H1 (cell line): ENCODE data around the gene SAE1. TPM values are rescaled to one million over a fixed set of nuclear protein-coding genes. Genes with fewer than 3 reads are reported as not detected.

Experiments used
- CTCF ChIA-PET: fragments of 300-600 bp; sonication (Branson Sonifier 250); formaldehyde crosslinking; loops from one replicate; lab custom pipeline; 2021; ENCODE audit not compliant: partially characterized antibody; lab: Charles Lee
- POLR2A ChIA-PET: fragments of 300-600 bp; sonication (Branson Sonifier 250); formaldehyde crosslinking; loops from one replicate; lab custom pipeline; 2021; ENCODE audit warnings: inconsistent platforms; ENCODE audit not compliant: partially characterized antibody; lab: Charles Lee
- DNase-seq, 2 experiments: peaks; one replicate each; pipeline versions ENCODE4 v3.0.0 to v3.0.0-alpha.2; 2010 to 2022; ENCODE audit warnings: low spot score in 2 of 2, low read depth in 1 of 2, mixed read lengths in 1 of 2
- FAIRE-seq: peaks from 2 replicates; lab custom pipeline; 2011; peaks lifted over from hg19 to GRCh38; lab: Jason Lieb, UNC
- H2AFZ ChIP-seq: 2 replicates; pipeline ENCODE4 v1.8.1; 2012; ENCODE audit warnings: low read length, inconsistent platforms
- H2AK5ac ChIP-seq: 2 replicates; pipeline ENCODE4 v1.6.1; 2013; ENCODE audit warnings: low read depth, low read length
- H2BK120ac ChIP-seq: replicated peaks from 2 replicates; pipeline ENCODE3; 2013; ENCODE audit warnings: low read depth, low read length, inconsistent platforms
- H2BK12ac ChIP-seq: 2 replicates; pipeline ENCODE4 v1.6.1; 2013; ENCODE audit warnings: low read depth, low read length
- H2BK15ac ChIP-seq: 2 replicates; pipeline ENCODE4 v1.6.1; 2013; ENCODE audit warnings: low read length
- H2BK20ac ChIP-seq: 2 replicates; pipeline ENCODE4 v1.6.1; 2013; ENCODE audit warnings: low read length
- H2BK5ac ChIP-seq: 2 replicates; pipeline ENCODE4 v1.6.1; 2013; ENCODE audit warnings: low read depth, low read length
- H3K14ac ChIP-seq: 2 replicates; pipeline ENCODE4 v1.6.1; 2013; ENCODE audit warnings: inconsistent platforms; ENCODE audit not compliant: insufficient read length
- H3K18ac ChIP-seq: 2 replicates; pipeline ENCODE4 v1.6.1; 2013; ENCODE audit warnings: low read length; ENCODE audit errors: extremely low read depth
- H3K23ac ChIP-seq: 2 replicates; pipeline ENCODE4 v1.6.1; 2013; ENCODE audit warnings: inconsistent platforms; ENCODE audit not compliant: insufficient read length
- H3K23me2 ChIP-seq: 2 replicates; pipeline ENCODE4 v1.6.1; 2013; ENCODE audit warnings: low read depth, low read length
- H3K27ac ChIP-seq: 2 replicates; pipeline ENCODE4 v1.6.1; 2011; ENCODE audit warnings: low read depth, low read length, inconsistent platforms
- H3K27me3 ChIP-seq, 4 experiments: replicated peaks in 1 of 4; 1 replicate in 1 of 4; 2 replicates in 3 of 4; pipeline versions ENCODE4 v1.6.1 to v1.8.1; 2011 to 2013; ENCODE audit warnings: low read length in 3 of 4, mild to moderate bottlenecking in 3 of 4, inconsistent platforms in 2 of 4, mixed read lengths in 2 of 4, moderate library complexity in 1 of 4; ENCODE audit not compliant: control insufficient read depth in 3 of 4, insufficient read depth in 3 of 4; ENCODE audit errors: extremely low read depth in 1 of 4
- H3K36me3 ChIP-seq, 4 experiments: 2 replicates each; pipeline versions ENCODE4 v1.6.1 to v1.8.1; 2011 to 2013; ENCODE audit warnings: mild to moderate bottlenecking in 4 of 4, low read length in 3 of 4, moderate library complexity in 2 of 4, control low read depth in 1 of 4, inconsistent platforms in 1 of 4; ENCODE audit not compliant: insufficient read depth in 4 of 4, control insufficient read depth in 2 of 4
- H3K4ac ChIP-seq: replicated peaks from 2 replicates; pipeline ENCODE3; 2013; ENCODE audit warnings: low read length, low read depth, mixed read lengths, inconsistent platforms; ENCODE audit not compliant: insufficient read length
- H3K4me1 ChIP-seq, 4 experiments: replicated peaks in 1 of 4; 1 replicate in 1 of 4; 2 replicates in 3 of 4; pipeline versions ENCODE4 v1.6.1 to v1.8.1; 2011 to 2013; ENCODE audit warnings: low read length in 3 of 4, inconsistent platforms in 2 of 4, mixed read lengths in 1 of 4; ENCODE audit not compliant: insufficient read depth in 4 of 4, control insufficient read depth in 3 of 4
- H3K4me2 ChIP-seq, 2 experiments: 2 replicates each; pipeline versions ENCODE4 v1.6.1 to v1.8.1; 2011 to 2013; ENCODE audit warnings: low read depth in 2 of 2, low read length in 2 of 2, control low read depth in 1 of 2, inconsistent platforms in 1 of 2, mild to moderate bottlenecking in 1 of 2; ENCODE audit not compliant: insufficient read depth in 1 of 2
- H3K4me3 ChIP-seq, 4 experiments: fragments of 200-600, 300-600 bp in 1 of 4; sonication (generic), shearing (Covaris generic), sonication (Bioruptor Twin) in 1 of 4; 2 replicates each; pipeline versions ENCODE4 v1.5.1 to v1.8.1; 2011 to 2016; ENCODE audit warnings: low read length in 4 of 4, low read depth in 3 of 4, control low read depth in 2 of 4, inconsistent platforms in 2 of 4, mild to moderate bottlenecking in 2 of 4, mixed read lengths in 1 of 4, moderate library complexity in 1 of 4; ENCODE audit not compliant: insufficient read depth in 2 of 4; ENCODE audit errors: extremely low read depth in 1 of 4
- H3K56ac ChIP-seq: replicated peaks from 2 replicates; pipeline ENCODE3; 2013; ENCODE audit warnings: low read depth, mild to moderate bottlenecking, mixed read lengths, low read length, inconsistent platforms; ENCODE audit not compliant: insufficient read length
- H3K79me1 ChIP-seq: 2 replicates; pipeline ENCODE4 v1.6.1; 2013; ENCODE audit warnings: low read depth, low read length, control low read depth
- H3K79me2 ChIP-seq, 2 experiments: 2 replicates each; pipeline versions ENCODE4 v1.6.1 to v1.8.1; 2012 to 2013; ENCODE audit warnings: low read length in 2 of 2, mild to moderate bottlenecking in 2 of 2, inconsistent platforms in 1 of 2; ENCODE audit not compliant: insufficient read depth in 2 of 2, control insufficient read depth in 1 of 2
- H3K9ac ChIP-seq, 4 experiments: replicated peaks in 1 of 4; 1 replicate in 1 of 4; 2 replicates in 3 of 4; pipeline versions ENCODE4 v1.6.1 to v1.8.1; 2011 to 2013; ENCODE audit warnings: low read depth in 3 of 4, low read length in 3 of 4, control low read depth in 2 of 4, mild to moderate bottlenecking in 2 of 4, moderate library complexity in 2 of 4, inconsistent platforms in 1 of 4; ENCODE audit errors: extremely low read depth in 1 of 4
- H3K9me3 ChIP-seq, 2 experiments: 2 replicates each; pipeline versions ENCODE4 v1.6.1 to v1.8.1; 2012 to 2013; ENCODE audit warnings: mild to moderate bottlenecking in 2 of 2, moderate library complexity in 2 of 2, control low read depth in 1 of 2, inconsistent platforms in 1 of 2, low read depth in 1 of 2, low read length in 1 of 2, mixed read lengths in 1 of 2; ENCODE audit not compliant: insufficient read depth in 2 of 2
- H4K20me1 ChIP-seq, 2 experiments: replicated peaks in 1 of 2; 2 replicates each; pipeline versions ENCODE3 to v1.8.1; 2011 to 2013; ENCODE audit warnings: inconsistent platforms in 2 of 2, low read length in 2 of 2, mild to moderate bottlenecking in 1 of 2; ENCODE audit not compliant: insufficient read depth in 2 of 2, control insufficient read depth in 1 of 2
- H4K5ac ChIP-seq: 2 replicates; pipeline ENCODE4 v1.6.1; 2013; ENCODE audit warnings: low read length, low read depth, mixed read lengths, inconsistent platforms; ENCODE audit not compliant: insufficient read length
- H4K8ac ChIP-seq: 2 replicates; pipeline ENCODE4 v1.8.0; 2013; ENCODE audit warnings: mild to moderate bottlenecking, moderate library complexity, low read length, inconsistent platforms; ENCODE audit not compliant: insufficient read depth; ENCODE audit errors: extremely low read depth
- H4K91ac ChIP-seq: replicated peaks from 2 replicates; pipeline ENCODE3; 2013; ENCODE audit warnings: low read length, mixed read lengths, inconsistent platforms; ENCODE audit not compliant: insufficient read length
- BACH1 ChIP-seq: IDR thresholded peaks from 2 replicates; pipeline ENCODE4 v1.6.1; 2012; ENCODE audit warnings: low read length, improper control_type of control experiment
- EGR1 ChIP-seq: IDR thresholded peaks from 2 replicates; pipeline ENCODE4 v1.6.1; 2011; ENCODE audit warnings: low read depth, low read length, borderline replicate concordance
- HDAC6 ChIP-seq: IDR thresholded peaks from one replicate; pipeline ENCODE4 v1.7.1; 2012; ENCODE audit warnings: low read depth, mild to moderate bottlenecking, inconsistent platforms, low read length, moderate library complexity
- KDM1A ChIP-seq: fragments of 200-600, 300-600 bp; sonication (generic); IDR thresholded peaks from 2 replicates; pipeline ENCODE4 v1.7.1; 2016; ENCODE audit warnings: mild to moderate bottlenecking, low read length, borderline replicate concordance
- NANOG ChIP-seq: IDR thresholded peaks from 2 replicates; pipeline ENCODE4 v1.6.1; 2011; ENCODE audit warnings: low read length, low read depth, mild to moderate bottlenecking, inconsistent platforms; ENCODE audit not compliant: insufficient read depth, poor library complexity, severe bottlenecking
- NRF1 ChIP-seq: IDR thresholded peaks from 2 replicates; pipeline ENCODE4 v1.6.1; 2011; ENCODE audit warnings: mild to moderate bottlenecking, low read depth, low read length, improper control_type of control experiment
- SIX5 ChIP-seq: IDR thresholded peaks from 2 replicates; pipeline ENCODE4 v1.6.1; 2011; ENCODE audit warnings: mild to moderate bottlenecking, low read depth, low read length
- USF2 ChIP-seq: IDR thresholded peaks from 2 replicates; pipeline ENCODE4 v1.6.1; 2011; ENCODE audit warnings: low read length, improper control_type of control experiment
- YY1 ChIP-seq: IDR thresholded peaks from 2 replicates; pipeline ENCODE4 v1.6.1; 2011; ENCODE audit warnings: low read depth, mild to moderate bottlenecking, low read length
- WGBS, 2 experiments: shearing (Covaris generic) in 1 of 2; methylation state at CpG; one replicate each; pipeline versions ENCODE4 v1.1.6 to v1.1.7; 2013 to 2015; ENCODE audit warnings: low lambda C conversion rate in 2 of 2, mixed read lengths in 2 of 2, inconsistent platforms in 1 of 2, low coverage in 1 of 2, missing lambda C conversion rate in 1 of 2; ENCODE audit not compliant: insufficient replicate concordance in 2 of 2, insufficient coverage in 1 of 2, insufficient read length in 1 of 2; ENCODE audit errors: extremely low coverage in 1 of 2, missing lambda C conversion rate in 1 of 2; 5-methylcytosine and 5-hydroxymethylcytosine counted together
- polyA plus RNA-seq, 7 experiments: library from polyadenylated mRNA; depleted of rRNA in 3 of 7; stranded (reverse) in 5 of 7; unstranded in 2 of 7; fragments of >200 nt in 5 of 7; fragments of 200-250 nt in 2 of 7; gene quantifications; 1 replicate in 5 of 7; 2 replicates in 1 of 7; 4 replicates in 1 of 7; pipeline versions ENCODE4 v1.2.1 to v1.2.3, GENCODE V29; 2011 to 2013; ENCODE audit warnings: missing spikeins in 2 of 7, mixed read lengths in 2 of 7
- total RNA-seq: library from RNA; stranded (reverse); fragmentation: NEBNext Ultra II Directional; extraction: Animal tissue kit (Norgen Biotek cat#: 25700); gene quantifications from 2 replicates; pipeline ENCODE4 v1.2.1, GENCODE V29; 2021

Gene SAE1
- total and polyA plus RNA-seq, 2 of the 8 experiments (the other 6 are each of a cell fraction or from before 2014, with no cell fraction given): 213 to 268 TPM

GRCh38 chr19:47102346-47103060 lies 28.1 kb upstream of the SAE1 start:
- Histone ChIP-seq H3K23ac (no peak overlapping the region), H2BK120ac (no peak overlapping the region), H3K79me2 (peaks cover 20 to 91% of the 10 kb centered on the region in 2 experiments), H2AFZ (no peak overlapping the region), H2AK5ac (no peak overlapping the region), H3K79me1 (peaks cover 29% of the 10 kb centered on the region), H3K36me3 (peaks cover 0 to 18% (median under 1%) of the 10 kb centered on the region in 4 experiments; a peak in 3 of 8 replicates), H4K5ac (no peak overlapping the region), H3K27me3 (no peaks in the 10 kb centered on the region), H2BK20ac (no peak overlapping the region), H3K18ac (0 out of 2 replicates have a peak overlapping the region, but pooled peaks have one; percentile 5), H3K4me2 (no peak overlapping the region), H4K8ac (no peak overlapping the region), H3K9ac (peak overlapping the region in 1 of 4 experiments; percentile 20; a peak in 1 of 7 replicates), H3K23me2 (no peaks in the 10 kb centered on the region), H2BK5ac (no peak overlapping the region), H4K20me1 (peaks cover 6 to 13% of the 10 kb centered on the region in 2 experiments), H2BK15ac (no peak overlapping the region), H3K9me3 (no peaks in the 10 kb centered on the region), H3K27ac (no peak overlapping the region), H3K4me3 (no peak overlapping the region), H3K4ac (no peak overlapping the region), H3K56ac (no peak overlapping the region), H3K4me1 (peaks cover 0 to 9% (median 1%) of the 10 kb centered on the region in 4 experiments; a peak in 2 of 7 replicates), H3K14ac (no peak overlapping the region), H4K91ac (no peak overlapping the region), H2BK12ac (no peak overlapping the region)
- ChIA-PET CTCF (interaction anchor here (0.7 to 3.3 kb wide), 6 partner anchors 11 to 327 kb away, joined by 3 to 13 read pairs (median 4); no protein-coding TSS in a partner anchor), POLR2A (interaction anchor here (0.6 to 12.2 kb wide), 10 partner anchors 9 to 313 kb away, joined by 3 to 209 read pairs (median 4); partner anchors contain the start of genes SAE1 and ZC3H4)
- TF ChIP-seq NRF1: no peak
- TF ChIP-seq KDM1A: no peak
- no peak for TF ChIP-seq SIX5
- TF ChIP-seq YY1: no peak
- TF ChIP-seq BACH1: no peak
- no peak for TF ChIP-seq EGR1
- TF ChIP-seq HDAC6: no peak
- no peak for TF ChIP-seq USF2
- TF ChIP-seq NANOG: no peak
- DNase-seq (no peak), FAIRE-seq (no peak)
- 90% methylated on average over 9 of the region's 9 CpGs; no CpG with 5 or more reads in 1 of the 2 experiments for WGBS, 2 experiments
